ENCODE results near the gene GPR162. TPM values are rescaled to one million over a fixed set of nuclear protein-coding genes. Genes with fewer than 3 reads are reported as not detected.

Gene GPR162
- total RNA-seq, 1 experiment from 2014 or later: 6.1 TPM

DNA sequence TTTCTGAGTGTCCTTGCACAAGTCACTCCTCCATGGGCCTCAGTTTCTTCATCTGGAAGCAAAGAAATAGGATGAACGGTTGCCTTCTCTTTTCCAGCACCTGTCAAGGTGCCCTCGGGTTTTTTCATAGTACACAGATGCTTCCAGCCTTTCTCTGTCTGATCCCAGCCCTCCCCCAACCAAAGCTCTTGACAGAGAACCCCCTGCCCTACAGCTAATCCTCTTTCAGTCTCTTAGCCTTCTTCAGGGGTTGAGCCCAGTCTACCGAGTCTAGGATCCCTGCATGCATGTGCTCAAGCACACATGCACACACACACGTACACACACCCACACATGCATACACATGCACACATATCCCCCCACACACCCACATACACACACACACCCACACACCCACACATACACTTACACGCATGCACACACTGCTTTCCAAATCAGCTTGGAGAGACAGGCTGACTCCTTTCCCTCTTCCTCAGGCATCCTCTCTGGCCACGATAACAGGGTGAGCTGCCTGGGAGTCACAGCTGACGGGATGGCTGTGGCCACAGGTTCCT is 24.8 kb downstream of the GPR162 start:
- no peak overlapping the region for H4K5ac ChIP-seq (ENCODE audit: insufficient read length, low read depth, low read length)
- H2BK15ac ChIP-seq (ENCODE audit: low read depth, low read length): no peak overlapping the region
- H3K4me1 Mint-ChIP-seq: peaks cover 10 to 13% of the 10 kb centered on the region in 2 experiments
- no peak overlapping the region for H2BK120ac ChIP-seq (ENCODE audit: low read depth, low read length, poor library complexity, severe bottlenecking)
- H3K4me3 Mint-ChIP-seq: no peak overlapping the region
- H3K79me2 ChIP-seq (ENCODE audit: insufficient read depth, low read length): no peaks in the 10 kb centered on the region
- no peaks in the 10 kb centered on the region for H4K20me1 ChIP-seq (ENCODE audit: control insufficient read depth, insufficient read depth, insufficient read length)
- H2AK5ac ChIP-seq (ENCODE audit: insufficient read length, low read length): no peak overlapping the region
- H4K8ac ChIP-seq (replicated peaks; ENCODE audit: insufficient read length, low read depth, low read length): no peak overlapping the region
- no peak overlapping the region for H2AFZ ChIP-seq (ENCODE audit: low read length)
- no peak overlapping the region for H3K23ac ChIP-seq (ENCODE audit: insufficient read length, low read depth, low read length)
- TF ChIP-seq, protein P1, sequence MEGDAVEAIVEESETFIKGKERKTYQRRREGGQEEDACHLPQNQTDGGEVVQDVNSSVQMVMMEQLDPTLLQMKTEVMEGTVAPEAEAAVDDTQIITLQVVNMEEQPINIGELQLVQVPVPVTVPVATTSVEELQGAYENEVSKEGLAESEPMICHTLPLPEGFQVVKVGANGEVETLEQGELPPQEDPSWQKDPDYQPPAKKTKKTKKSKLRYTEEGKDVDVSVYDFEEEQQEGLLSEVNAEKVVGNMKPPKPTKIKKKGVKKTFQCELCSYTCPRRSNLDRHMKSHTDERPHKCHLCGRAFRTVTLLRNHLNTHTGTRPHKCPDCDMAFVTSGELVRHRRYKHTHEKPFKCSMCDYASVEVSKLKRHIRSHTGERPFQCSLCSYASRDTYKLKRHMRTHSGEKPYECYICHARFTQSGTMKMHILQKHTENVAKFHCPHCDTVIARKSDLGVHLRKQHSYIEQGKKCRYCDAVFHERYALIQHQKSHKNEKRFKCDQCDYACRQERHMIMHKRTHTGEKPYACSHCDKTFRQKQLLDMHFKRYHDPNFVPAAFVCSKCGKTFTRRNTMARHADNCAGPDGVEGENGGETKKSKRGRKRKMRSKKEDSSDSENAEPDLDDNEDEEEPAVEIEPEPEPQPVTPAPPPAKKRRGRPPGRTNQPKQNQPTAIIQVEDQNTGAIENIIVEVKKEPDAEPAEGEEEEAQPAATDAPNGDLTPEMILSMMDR (conservative IDR thresholded peaks at IDR 0.05): no peak
- DNase-seq: no peak
- H3K79me1 ChIP-seq (ENCODE audit: insufficient read depth, low read depth, low read length, poor library complexity, severe bottlenecking): no peaks in the 10 kb centered on the region
- H3K23me2 ChIP-seq (ENCODE audit: insufficient read length, low read depth, low read length, poor library complexity, severe bottlenecking): peaks cover 9% of the 10 kb centered on the region
- H3K4ac ChIP-seq (ENCODE audit: low read depth, low read length): no peak overlapping the region
- H3K18ac ChIP-seq (ENCODE audit: insufficient read length, low read depth, low read length): no peak overlapping the region
- H3K27me3 Mint-ChIP-seq (ENCODE audit: low read depth): no peaks in the 10 kb centered on the region
- H3K27ac Mint-ChIP-seq: peak overlapping the region in 1 of 3 experiments; percentile 91; a peak in 2 of 7 replicates
- H3K36me3 Mint-ChIP-seq (ENCODE audit: insufficient read depth in 1 of 3, low read depth in 3 of 3): peaks cover 33 to 87% (median 78%) of the 10 kb centered on the region in 3 experiments
- no CpG with 5 or more reads among the region's 7 CpGs for WGBS (ENCODE audit: extremely low coverage, insufficient read length, low lambda C conversion rate)
- no peak overlapping the region for H3K4me2 ChIP-seq (ENCODE audit: insufficient read depth, insufficient read length, low read length)
- no peak overlapping the region for H4K91ac ChIP-seq (ENCODE audit: insufficient read length, low read depth, low read length)
- no peaks in the 10 kb centered on the region for H3K9me3 Mint-ChIP-seq
- H3K27ac ChIP-seq (ENCODE audit: insufficient read length, low read depth, low read length): no peak overlapping the region
- no peaks in the 10 kb centered on the region for H3K4me1 ChIP-seq (ENCODE audit: insufficient read depth, low read length)
- H2BK12ac ChIP-seq (ENCODE audit: insufficient read length, low read depth, low read length): no peak overlapping the region
- H2BK20ac ChIP-seq (ENCODE audit: low read depth, low read length, poor library complexity, severe bottlenecking): no peak overlapping the region
- H3K9me3 ChIP-seq (ENCODE audit: control insufficient read depth, low read depth, low read length): no peaks in the 10 kb centered on the region
- no peak overlapping the region for H3K56ac ChIP-seq (ENCODE audit: insufficient read length, low read depth, low read length)
- no peak overlapping the region for H3T11ph ChIP-seq (ENCODE audit: low read length)
- H3K14ac ChIP-seq (ENCODE audit: insufficient read depth, low read length): no peak overlapping the region
- no peak overlapping the region for H3K9ac ChIP-seq (ENCODE audit: extremely low read depth, insufficient read length, low read length)
- no peaks in the 10 kb centered on the region for H3K27me3 ChIP-seq (ENCODE audit: insufficient read depth, low read length)
- no peak overlapping the region for H2BK5ac ChIP-seq (ENCODE audit: insufficient read length, low read length)
